GM10248 (cell line): ENCODE data around the gene LRP1.

ENCODE experiments used
- CTCF ChIA-PET: fragments of 300-600 bp; sonication (Branson Sonifier 250); formaldehyde crosslinking; extraction: SDS; loops from one replicate; lab custom pipeline; 2021; ENCODE audit warnings: antibody characterized with exemption; lab: Yijun Ruan, JAX
- POLR2A ChIA-PET: fragments of 350-650 bp; sonication (Branson Sonifier 250); formaldehyde crosslinking; extraction: SDS; loops from one replicate; lab custom pipeline; 2020; ENCODE audit warnings: antibody characterized with exemption; lab: Yijun Ruan, JAX
- DNase-seq: peaks from one replicate; pipeline ENCODE4 v3.0.0; 2012; ENCODE audit errors: extremely low spot score
- CTCF ChIP-seq: IDR thresholded peaks from 2 replicates; pipeline ENCODE4 v1.5.1; 2012; ENCODE audit warnings: mild to moderate bottlenecking, low read depth; ENCODE audit errors: extremely low read depth, missing control alignments, control extremely low read depth

Gene LRP1

DNA sequence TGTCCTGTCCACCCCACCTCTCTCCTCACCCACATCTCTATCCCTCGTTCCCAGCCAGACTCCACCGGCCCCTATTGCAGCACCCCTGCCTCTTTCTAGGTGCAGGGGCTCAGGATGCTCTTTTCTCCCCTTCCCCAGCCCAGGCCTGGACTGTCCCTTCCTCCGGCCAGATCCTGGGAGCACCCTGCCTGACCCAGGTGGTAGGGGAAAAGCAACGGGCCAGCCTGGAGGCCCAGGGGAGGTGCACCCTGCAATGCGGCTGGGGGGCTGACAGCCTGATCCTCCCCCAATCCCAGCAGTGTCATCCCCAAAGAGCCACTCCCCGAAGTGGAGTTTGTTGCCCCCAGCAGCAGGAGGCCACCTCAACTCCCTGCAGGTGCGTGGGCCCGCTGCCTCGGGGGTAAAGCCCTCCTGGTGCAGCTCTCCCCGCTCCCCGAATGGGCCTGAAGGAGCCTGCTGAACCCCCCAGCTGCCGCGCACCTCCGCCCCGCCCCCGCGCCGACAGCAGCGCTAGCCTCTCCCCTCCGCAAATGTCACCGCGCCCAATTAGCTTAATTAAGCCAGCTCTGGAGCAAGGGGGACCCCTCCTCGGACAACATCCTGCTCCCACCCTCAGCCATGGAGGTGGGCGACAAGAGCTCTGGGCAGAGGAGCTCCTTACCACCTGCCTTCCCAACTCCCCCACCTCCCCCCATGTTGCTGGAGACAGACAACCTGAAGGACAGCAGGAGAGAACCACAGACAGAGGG, 93.1 kb downstream of the LRP1 start:
- TF ChIP-seq CTCF: no peak
- CTCF ChIA-PET: interaction anchor here (4.3 to 13.7 kb wide), 2 partner anchors 8 to 20 kb away, joined by 45 to 348 read pairs; a partner anchor contains a TSS
- no peak for DNase-seq
- POLR2A ChIA-PET: no interaction called here

DNA sequence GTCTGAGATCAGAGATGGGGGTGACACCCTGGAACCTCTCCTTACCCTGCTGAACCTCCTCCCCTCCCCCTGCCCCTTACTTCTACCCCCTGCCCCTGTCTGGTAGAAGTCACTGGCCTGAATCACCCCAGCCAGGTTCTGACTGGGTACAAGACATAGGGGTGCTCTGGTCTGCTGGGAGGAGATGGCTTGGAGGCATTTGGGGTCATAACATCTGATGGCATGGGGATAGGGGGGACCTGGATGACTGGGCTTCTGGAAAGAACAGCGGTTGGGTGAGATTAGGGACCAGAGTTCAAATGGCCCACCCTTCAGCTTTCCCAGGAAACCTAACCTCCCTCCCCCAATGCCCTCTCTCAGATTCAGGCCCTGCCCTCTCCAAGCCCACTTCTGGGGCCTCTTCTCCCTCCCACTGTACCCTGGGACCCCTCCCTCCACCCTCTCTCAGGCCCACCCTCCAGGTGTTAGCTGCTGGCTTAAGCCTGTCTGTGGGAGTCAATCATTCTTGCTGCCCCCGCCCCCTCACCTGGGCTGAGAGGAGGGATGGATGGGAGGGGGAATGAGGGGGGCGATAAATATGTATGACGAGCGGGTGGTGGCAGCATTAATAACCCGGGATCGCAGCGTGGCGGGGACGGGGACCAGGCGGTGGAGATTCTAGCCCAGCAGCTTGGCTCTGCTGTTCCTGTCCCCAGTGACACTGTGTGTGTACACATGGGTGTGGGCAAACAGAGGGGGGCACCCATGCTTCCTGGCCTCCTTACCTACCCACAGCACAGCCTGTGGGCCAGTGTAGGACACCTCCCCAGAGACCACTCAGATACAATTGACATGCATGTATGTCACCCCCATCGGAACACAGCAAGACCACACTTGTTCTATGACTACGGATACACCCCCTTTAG, 94.3 kb downstream of the LRP1 start:
- POLR2A ChIA-PET: no interaction called here
- no peak for TF ChIP-seq CTCF
- DNase-seq: no peak
- CTCF ChIA-PET: interaction anchor here (0.7 to 13.7 kb wide), 4 partner anchors 9 to 18 kb away, joined by 4 to 348 read pairs (median 24); a partner anchor contains a TSS

DNA sequence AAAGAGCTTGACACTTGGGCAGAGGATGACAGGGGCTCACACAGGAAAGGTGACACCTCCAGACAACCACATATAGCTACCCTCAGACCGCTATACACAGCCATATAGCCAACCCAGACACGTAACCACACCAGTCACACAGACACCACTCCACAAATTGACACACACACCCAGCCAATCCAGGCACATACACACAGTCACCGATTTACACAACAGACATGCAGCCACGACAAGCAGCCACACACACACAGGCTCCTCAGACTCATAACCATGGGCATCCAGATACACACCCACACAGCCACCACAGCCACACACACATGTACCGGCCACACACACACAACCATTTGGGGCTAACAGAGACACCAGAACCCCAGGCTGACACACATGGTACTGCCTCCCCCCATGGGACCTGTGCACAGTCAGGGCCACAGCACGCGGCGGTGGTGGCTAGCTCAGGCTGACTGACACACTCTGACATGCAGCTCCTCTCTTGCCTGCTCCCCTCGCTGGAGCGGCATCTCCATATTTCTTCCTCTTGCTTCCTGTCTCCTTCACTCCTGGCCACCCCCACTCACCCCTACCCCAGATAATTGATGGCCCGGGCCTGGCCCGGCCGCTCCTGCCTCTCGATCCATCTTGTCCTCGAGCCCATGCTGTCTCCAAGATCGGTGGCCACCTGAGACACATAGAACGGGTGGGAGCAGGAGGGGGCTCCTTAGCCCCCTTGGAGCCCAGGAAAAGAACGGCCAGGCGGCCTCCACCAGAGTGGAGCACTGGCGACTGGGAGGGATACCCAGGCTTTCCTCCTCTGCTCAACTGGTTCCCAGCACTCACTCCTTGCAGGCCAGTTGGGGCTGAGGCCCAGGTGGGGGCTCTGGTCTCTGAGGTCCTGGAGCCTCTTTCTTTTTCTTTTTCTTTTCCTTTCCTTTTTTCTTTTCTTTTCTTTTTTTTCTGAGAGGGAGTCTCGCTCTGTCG, 95.2 kb downstream of the LRP1 start:
- no peak for DNase-seq
- POLR2A ChIA-PET: no interaction called here
- CTCF ChIA-PET: interaction anchor here (0.7 to 13.7 kb wide), 5 partner anchors 9 to 17 kb away, joined by 4 to 348 read pairs (median 9); a partner anchor contains a TSS
- TF ChIP-seq CTCF: no peak

- ChIA-PET CTCF (interaction anchor here (0.9 to 13.7 kb wide), 8 partner anchors 8 to 231 kb away, joined by 3 to 348 read pairs (median 6); partner anchors contain the start of gene INHBE), POLR2A (no interaction called here)
- no peak for DNase-seq
- TF ChIP-seq CTCF: no peak
Measured at GRCh38 chr12:57224278-57224972, 96.1 kb downstream of the LRP1 start.

DNA sequence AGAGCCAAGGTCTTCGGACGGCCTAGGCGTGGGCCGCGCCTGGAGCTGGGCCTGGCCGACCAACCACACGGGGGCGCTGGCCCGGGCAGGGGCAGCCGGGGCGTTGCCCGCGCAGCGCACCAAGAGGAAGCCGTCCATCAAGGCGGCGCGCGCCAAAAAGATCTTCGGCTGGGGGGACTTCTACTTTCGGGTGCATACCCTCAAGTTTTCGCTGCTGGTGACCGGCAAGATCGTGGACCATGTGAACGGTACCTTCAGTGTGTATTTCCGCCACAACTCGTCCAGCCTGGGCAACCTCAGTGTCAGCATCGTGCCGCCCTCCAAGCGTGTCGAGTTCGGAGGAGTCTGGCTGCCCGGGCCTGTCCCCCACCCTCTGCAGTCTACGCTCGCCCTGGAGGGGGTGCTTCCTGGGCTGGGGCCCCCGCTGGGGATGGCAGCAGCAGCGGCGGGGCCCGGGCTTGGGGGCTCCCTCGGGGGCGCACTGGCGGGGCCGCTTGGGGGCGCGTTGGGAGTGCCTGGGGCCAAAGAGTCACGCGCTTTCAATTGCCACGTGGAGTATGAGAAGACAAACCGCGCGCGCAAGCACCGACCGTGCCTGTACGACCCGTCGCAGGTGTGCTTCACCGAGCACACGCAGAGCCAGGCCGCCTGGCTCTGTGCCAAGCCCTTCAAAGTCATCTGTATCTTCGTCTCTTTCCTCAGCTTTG, 96.8 kb downstream of the LRP1 start:
- POLR2A ChIA-PET: no interaction called here
- peak; percentile 64 for DNase-seq
- peak; percentile 65 for TF ChIP-seq CTCF
- CTCF ChIA-PET: interaction anchor here (0.9 to 22.8 kb wide), 10 partner anchors 10 to 231 kb away, joined by 3 to 403 read pairs (median 8); partner anchors contain the start of genes INHBE, NXPH4 and STAC3
